ENCODE results near the gene DHRSX. TPM values are rescaled to one million over a fixed set of nuclear protein-coding genes. Genes with fewer than 3 reads are reported as not detected.

Gene DHRSX
- total RNA-seq, 1 donor from 2014 or later: 34.2 TPM

DNA sequence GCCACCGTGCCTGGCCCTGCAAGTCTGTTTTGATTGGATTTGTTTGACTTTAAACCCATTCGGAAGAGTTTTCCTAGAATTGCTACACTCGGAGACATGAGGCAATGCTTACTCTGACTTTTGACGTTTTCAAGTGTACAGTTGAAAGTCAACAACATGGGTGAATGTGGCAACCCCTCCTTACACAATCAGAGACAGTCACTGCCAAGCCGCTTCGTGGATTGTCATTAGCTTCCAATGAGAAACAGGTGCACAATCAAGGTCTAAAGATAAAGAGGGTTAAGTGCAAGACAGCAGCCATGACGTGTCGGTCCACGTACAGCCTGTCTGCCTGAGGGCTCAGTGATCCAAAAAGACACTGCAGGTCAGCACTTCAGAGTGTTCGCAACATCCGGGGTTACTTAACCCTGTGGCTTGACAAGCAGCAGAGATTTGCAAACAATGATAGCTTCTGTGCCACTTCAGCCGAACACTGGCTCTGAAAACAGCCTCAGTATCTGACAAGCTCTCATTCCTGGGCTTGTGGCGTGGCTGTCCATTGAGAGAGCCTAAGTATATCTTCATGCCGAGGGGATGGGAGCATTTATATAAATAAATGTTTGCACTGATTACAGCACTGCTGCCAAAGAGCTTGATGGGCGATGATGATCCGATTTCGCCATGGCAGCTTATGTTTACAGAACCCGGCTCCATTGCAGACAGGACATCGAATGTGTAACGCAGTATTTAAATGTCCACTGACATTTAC is 180.0 kb downstream of the DHRSX start:
- Mint-ChIP-seq H3K4me1 (ENCODE audit: unreplicated experiment) (peaks cover 16% of the 10 kb centered on the region), H3K4me3 (peak overlapping the region; percentile 20), H3K27ac (no peak overlapping the region), H3K27me3 (no peaks in the 10 kb centered on the region), H3K9me3 (peaks cover 3% of the 10 kb centered on the region), H3K36me3 (peaks cover 3% of the 10 kb centered on the region)
- DNase-seq (ENCODE audit: extremely low spot score, unreplicated experiment): no peak
- TF ChIP-seq, protein P1, sequence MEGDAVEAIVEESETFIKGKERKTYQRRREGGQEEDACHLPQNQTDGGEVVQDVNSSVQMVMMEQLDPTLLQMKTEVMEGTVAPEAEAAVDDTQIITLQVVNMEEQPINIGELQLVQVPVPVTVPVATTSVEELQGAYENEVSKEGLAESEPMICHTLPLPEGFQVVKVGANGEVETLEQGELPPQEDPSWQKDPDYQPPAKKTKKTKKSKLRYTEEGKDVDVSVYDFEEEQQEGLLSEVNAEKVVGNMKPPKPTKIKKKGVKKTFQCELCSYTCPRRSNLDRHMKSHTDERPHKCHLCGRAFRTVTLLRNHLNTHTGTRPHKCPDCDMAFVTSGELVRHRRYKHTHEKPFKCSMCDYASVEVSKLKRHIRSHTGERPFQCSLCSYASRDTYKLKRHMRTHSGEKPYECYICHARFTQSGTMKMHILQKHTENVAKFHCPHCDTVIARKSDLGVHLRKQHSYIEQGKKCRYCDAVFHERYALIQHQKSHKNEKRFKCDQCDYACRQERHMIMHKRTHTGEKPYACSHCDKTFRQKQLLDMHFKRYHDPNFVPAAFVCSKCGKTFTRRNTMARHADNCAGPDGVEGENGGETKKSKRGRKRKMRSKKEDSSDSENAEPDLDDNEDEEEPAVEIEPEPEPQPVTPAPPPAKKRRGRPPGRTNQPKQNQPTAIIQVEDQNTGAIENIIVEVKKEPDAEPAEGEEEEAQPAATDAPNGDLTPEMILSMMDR (conservative IDR thresholded peaks at IDR 0.05): no peak

DNA sequence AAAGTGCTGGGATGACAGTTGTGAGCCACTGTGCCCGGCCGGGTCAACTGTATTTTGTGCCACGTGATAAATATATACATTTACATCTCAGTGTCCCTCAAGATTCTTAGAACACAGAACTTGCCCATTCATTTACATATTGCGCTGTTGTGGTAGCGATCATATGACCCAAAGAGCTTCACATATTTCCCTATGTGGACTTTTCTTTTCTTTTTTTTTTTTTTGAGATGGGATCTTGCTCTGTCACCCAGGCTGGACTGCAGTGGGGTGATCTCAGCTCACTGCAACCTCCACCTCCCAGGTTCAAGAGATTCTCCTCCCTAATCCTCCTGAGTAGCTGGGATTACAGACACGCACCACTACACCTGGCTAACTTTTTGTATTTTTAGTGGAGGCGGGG is 180.7 kb downstream of the DHRSX start:
- Mint-ChIP-seq H3K4me3 (no peak overlapping the region), H3K27ac (no peak overlapping the region), H3K27me3 (no peaks in the 10 kb centered on the region), H3K9me3 (no peaks in the 10 kb centered on the region), H3K36me3 (no peaks in the 10 kb centered on the region), H3K4me1 (ENCODE audit: unreplicated experiment) (peaks cover 16% of the 10 kb centered on the region)
- TF ChIP-seq, protein P1 (conservative IDR thresholded peaks at IDR 0.05): no peak
- DNase-seq (ENCODE audit: extremely low spot score, unreplicated experiment): no peak

DNA sequence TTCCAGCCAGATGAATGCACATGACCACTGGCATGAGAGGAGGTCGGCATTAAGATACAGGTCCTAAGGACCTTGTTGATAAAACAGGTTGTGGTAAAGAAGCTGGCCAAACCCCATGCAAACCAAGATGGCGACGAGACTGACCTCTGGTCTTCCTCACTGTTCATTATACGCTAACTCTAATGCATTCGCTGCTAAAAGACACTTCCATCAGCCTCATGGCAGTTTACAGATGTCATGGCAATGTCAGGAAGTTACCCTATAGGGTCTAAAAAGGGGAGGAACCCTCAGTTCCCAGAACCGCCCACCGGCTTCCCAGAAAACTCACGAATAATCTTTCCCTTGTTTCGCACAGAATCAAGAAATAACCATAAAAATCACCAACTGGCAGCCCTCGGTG is 182.4 kb downstream of the DHRSX start:
- Mint-ChIP-seq H3K4me1 (ENCODE audit: unreplicated experiment) (peaks cover 12% of the 10 kb centered on the region), H3K36me3 (no peaks in the 10 kb centered on the region), H3K9me3 (no peaks in the 10 kb centered on the region), H3K4me3 (no peak overlapping the region), H3K27ac (no peak overlapping the region), H3K27me3 (no peaks in the 10 kb centered on the region)
- TF ChIP-seq, protein P1 (conservative IDR thresholded peaks at IDR 0.05): no peak
- no peak for DNase-seq (ENCODE audit: extremely low spot score, unreplicated experiment)

DNA sequence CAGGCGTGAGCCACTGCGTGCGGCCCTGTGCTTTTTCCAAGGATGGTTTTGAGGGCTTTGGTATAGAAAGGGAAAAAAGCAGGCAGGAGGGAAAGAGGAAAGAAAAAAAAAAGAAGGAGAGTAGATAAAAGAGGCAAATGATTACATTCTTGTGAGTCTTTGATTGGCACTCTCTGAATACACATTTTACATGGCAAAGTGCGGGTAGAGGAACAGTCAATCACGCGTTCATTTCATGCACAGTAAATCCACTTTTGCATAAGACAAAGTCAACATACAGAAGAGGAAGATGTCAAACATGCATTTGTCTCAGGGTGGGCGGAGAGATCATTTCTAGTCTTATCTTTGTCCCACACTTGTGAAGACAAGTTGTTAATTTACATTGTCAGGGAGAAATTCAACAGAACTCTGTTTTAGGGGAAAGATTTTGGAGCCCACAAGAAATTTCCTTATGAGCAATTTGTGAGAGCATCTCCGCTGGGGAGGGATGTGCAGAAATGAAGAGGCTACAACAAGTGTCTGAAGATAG is 183.2 kb downstream of the DHRSX start:
- H3K36me3 Mint-ChIP-seq: no peaks in the 10 kb centered on the region
- peaks cover 12% of the 10 kb centered on the region for H3K4me1 Mint-ChIP-seq (ENCODE audit: unreplicated experiment)
- no peak overlapping the region for H3K4me3 Mint-ChIP-seq
- no peak overlapping the region for H3K27ac Mint-ChIP-seq
- TF ChIP-seq, protein P1 (conservative IDR thresholded peaks at IDR 0.05): no peak
- no peaks in the 10 kb centered on the region for H3K9me3 Mint-ChIP-seq
- DNase-seq (ENCODE audit: extremely low spot score, unreplicated experiment): no peak
- H3K27me3 Mint-ChIP-seq: no peaks in the 10 kb centered on the region

DNA sequence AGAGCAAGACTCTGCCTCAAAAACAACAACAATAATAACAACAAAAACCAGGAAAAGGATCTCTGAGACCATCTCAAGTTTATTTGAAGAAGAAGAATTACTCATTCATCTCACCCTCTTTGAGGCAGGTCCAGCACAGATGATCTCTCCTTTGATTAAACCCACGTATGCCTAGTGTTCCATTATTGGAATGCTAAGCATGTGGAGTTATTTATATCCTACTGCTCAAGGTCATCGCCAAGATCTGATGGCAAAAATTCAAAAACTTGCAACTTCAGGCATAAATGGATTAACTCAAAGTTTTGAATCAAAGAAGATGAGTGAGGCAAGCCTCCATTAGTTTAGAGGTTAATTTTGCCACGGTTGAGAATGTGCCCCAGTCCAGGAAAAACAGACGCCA is 184.2 kb downstream of the DHRSX start:
- Mint-ChIP-seq H3K36me3 (peaks cover 4% of the 10 kb centered on the region), H3K4me1 (ENCODE audit: unreplicated experiment) (peaks cover 20% of the 10 kb centered on the region), H3K27me3 (no peaks in the 10 kb centered on the region), H3K4me3 (no peak overlapping the region), H3K27ac (no peak overlapping the region), H3K9me3 (peaks cover 4% of the 10 kb centered on the region)
- no peak for DNase-seq (ENCODE audit: extremely low spot score, unreplicated experiment)
- TF ChIP-seq, protein P1 (conservative IDR thresholded peaks at IDR 0.05): no peak
